Endodermal cell (in vitro differentiated cells): Measurements from ENCODE around the gene LINC01488. TPM values are rescaled to one million over a fixed set of nuclear protein-coding genes. Genes with fewer than 3 reads are reported as not detected.

ENCODE experiments used
- DNase-seq: peaks from one replicate; pipeline ENCODE4 v3.0.0-alpha.2; 2017
- H3K27ac ChIP-seq: 2 replicates; pipeline ENCODE4 v1.5.1; 2013; ENCODE audit warnings: mild to moderate bottlenecking, low read depth, low read length, moderate library complexity
- H3K27me3 ChIP-seq: 2 replicates; pipeline ENCODE4 v1.6.1; 2013; ENCODE audit warnings: mild to moderate bottlenecking, low read length, moderate library complexity; ENCODE audit not compliant: insufficient read depth, control insufficient read depth, poor library complexity, severe bottlenecking
- H3K36me3 ChIP-seq: 2 replicates; pipeline ENCODE4 v1.7.0; 2013; ENCODE audit warnings: mild to moderate bottlenecking, low read length, moderate library complexity; ENCODE audit not compliant: control insufficient read depth, insufficient read depth
- H3K4me1 ChIP-seq: one replicate; pipeline ENCODE4 v1.7.0; 2013; ENCODE audit warnings: low read length; ENCODE audit not compliant: control insufficient read depth, insufficient read depth
- H3K4me3 ChIP-seq: 2 replicates; pipeline ENCODE4 v1.5.1; 2013; ENCODE audit warnings: mild to moderate bottlenecking, low read length, moderate library complexity
- H3K9ac ChIP-seq: 2 replicates; pipeline ENCODE4 v1.6.1; 2013; ENCODE audit warnings: mild to moderate bottlenecking, low read length, moderate library complexity; ENCODE audit not compliant: poor library complexity, severe bottlenecking; ENCODE audit errors: extremely low read depth
- H3K9me3 ChIP-seq: 2 replicates; pipeline ENCODE4 v1.6.1; 2013; ENCODE audit warnings: mild to moderate bottlenecking, low read length, moderate library complexity; ENCODE audit not compliant: control insufficient read depth
- H3K27ac Mint-ChIP-seq: 2 replicates; pipeline ENCODE4 v1.8.0; 2020; ENCODE audit warnings: mixed read lengths
- H3K27me3 Mint-ChIP-seq: 2 replicates; pipeline ENCODE4 v1.8.0; 2021; ENCODE audit warnings: mild to moderate bottlenecking, mixed read lengths; ENCODE audit not compliant: insufficient read depth
- H3K36me3 Mint-ChIP-seq: 2 replicates; pipeline ENCODE4 v1.8.0; 2020; ENCODE audit warnings: low read depth, mixed read lengths
- H3K4me1 Mint-ChIP-seq: 2 replicates; pipeline ENCODE4 v1.8.0; 2020; ENCODE audit warnings: mixed read lengths
- H3K4me3 Mint-ChIP-seq: 2 replicates; pipeline ENCODE4 v1.8.0; 2020; ENCODE audit warnings: mild to moderate bottlenecking, moderate library complexity, mixed read lengths
- H3K9me3 Mint-ChIP-seq: 2 replicates; pipeline ENCODE4 v1.8.0; 2020; ENCODE audit warnings: mild to moderate bottlenecking, mixed read lengths
- WGBS, 2 experiments: methylation state at CpG; one replicate each; pipeline versions ENCODE4 v1.1.5 to v1.1.7; 2013; ENCODE audit warnings: missing lambda C conversion rate in 2 of 2, mixed read lengths in 1 of 2; ENCODE audit not compliant: insufficient coverage in 1 of 2, insufficient read length in 1 of 2; 5-methylcytosine and 5-hydroxymethylcytosine counted together
- total RNA-seq, 2 donors: library from RNA; stranded (reverse); fragmentation: NEBNext Ultra II Directional in 1 of 2; extraction: Animal tissue kit (Norgen Biotek cat#: 25700) in 1 of 2; gene quantifications; 2 replicates in 1 of 2; 3 replicates in 1 of 2; pipeline ENCODE4 v1.2.1, GENCODE V29; 2021
- TF ChIP-seq, protein P1 (sequence below): fragments of 200-600 bp; sonication (generic); conservative IDR thresholded peaks from 2 replicates; pipeline ENCODE4 v1.5.0; 2021; ENCODE audit warnings: antibody characterized with exemption, mild to moderate bottlenecking

LINC01488 gene
- total RNA-seq, 2 donors from 2014 or later: not detected

DNA sequence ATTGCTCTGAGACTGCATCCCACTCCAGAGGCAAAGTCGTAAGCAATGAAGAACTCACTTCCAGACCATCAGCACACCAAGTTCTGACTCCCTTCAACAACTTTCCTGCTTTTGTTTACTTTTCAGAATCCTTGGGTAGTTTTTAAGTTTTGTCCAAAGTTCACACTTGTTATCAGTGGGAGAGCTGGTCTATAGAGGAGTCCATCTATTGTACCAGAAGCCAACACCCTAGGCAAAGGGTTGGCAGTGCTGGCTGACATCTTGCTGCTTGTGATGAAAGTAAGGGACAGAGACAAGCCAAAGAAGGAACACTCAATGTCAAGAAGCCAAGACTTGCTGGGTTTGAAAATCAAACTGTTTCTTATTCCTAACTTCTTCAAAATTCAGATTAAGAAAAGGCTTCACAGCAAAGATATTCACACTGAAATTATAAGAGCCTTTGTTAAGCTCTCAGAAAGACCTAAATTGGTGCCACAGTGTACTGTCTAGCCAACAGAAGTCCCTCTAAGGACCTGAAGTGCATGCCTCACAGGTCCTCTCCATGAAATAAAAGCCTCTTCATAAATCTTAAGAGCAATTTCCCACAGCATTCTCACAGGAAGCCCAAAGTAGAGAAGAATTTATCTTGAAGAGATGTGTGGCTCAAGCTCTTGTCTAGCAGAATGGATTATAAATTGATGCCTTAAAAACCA, 21.5 kb upstream of the LINC01488 start:
- WGBS, 2 experiments: 83 to 100% methylated on average over 1 of the region's 1 CpG
- Mint-ChIP-seq H3K9me3 (peaks cover 16% of the 10 kb centered on the region), H3K4me1 (no peaks in the 10 kb centered on the region), H3K27me3 (peaks cover 11% of the 10 kb centered on the region), H3K27ac (no peak overlapping the region), H3K4me3 (no peak overlapping the region), H3K36me3 (no peaks in the 10 kb centered on the region)
- H3K4me1 ChIP-seq: no peaks in the 10 kb centered on the region
- H3K27me3 ChIP-seq: no peaks in the 10 kb centered on the region
- no peaks in the 10 kb centered on the region for H3K36me3 ChIP-seq
- H3K4me3 ChIP-seq: no peak overlapping the region
- TF ChIP-seq, protein P1, sequence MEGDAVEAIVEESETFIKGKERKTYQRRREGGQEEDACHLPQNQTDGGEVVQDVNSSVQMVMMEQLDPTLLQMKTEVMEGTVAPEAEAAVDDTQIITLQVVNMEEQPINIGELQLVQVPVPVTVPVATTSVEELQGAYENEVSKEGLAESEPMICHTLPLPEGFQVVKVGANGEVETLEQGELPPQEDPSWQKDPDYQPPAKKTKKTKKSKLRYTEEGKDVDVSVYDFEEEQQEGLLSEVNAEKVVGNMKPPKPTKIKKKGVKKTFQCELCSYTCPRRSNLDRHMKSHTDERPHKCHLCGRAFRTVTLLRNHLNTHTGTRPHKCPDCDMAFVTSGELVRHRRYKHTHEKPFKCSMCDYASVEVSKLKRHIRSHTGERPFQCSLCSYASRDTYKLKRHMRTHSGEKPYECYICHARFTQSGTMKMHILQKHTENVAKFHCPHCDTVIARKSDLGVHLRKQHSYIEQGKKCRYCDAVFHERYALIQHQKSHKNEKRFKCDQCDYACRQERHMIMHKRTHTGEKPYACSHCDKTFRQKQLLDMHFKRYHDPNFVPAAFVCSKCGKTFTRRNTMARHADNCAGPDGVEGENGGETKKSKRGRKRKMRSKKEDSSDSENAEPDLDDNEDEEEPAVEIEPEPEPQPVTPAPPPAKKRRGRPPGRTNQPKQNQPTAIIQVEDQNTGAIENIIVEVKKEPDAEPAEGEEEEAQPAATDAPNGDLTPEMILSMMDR: no peak
- H3K9ac ChIP-seq: no peak overlapping the region
- no peaks in the 10 kb centered on the region for H3K9me3 ChIP-seq
- no peak overlapping the region for H3K27ac ChIP-seq
- no peak for DNase-seq

DNA sequence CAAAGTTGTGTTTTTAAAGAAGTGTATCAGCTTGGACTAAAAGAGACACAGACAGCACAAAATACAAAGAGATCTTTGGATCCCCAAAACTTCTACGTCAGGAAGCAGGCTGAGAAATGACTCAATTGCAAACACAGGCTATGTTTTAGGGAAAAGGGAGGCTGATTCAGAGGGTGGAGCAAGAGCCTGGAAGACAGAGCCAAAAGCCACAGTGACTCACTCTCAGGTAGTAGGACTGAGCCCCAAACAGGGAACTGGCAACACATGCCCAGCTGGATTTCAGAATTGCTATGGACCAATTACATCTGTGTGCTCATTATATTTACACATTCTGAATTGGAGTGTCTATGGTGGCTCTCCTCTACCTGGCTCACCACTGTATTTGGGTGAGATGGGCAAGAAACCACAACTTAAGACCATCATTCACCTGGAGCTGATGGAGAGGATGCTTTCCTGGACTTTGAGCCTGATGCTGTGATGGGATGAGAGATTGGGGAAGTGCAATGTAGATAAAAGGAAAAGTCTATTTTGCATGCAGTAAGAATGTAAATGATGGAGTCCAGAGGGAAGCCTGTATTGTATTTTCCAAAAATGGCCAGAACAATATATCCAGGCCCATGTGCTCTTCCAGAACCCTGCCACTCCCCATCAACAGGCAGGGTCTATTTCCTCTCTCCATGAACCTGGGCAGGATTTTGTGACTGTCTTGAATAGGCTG, 20.8 kb upstream of the LINC01488 start:
- Mint-ChIP-seq H3K4me1 (no peaks in the 10 kb centered on the region), H3K9me3 (peaks cover 16% of the 10 kb centered on the region), H3K27ac (no peak overlapping the region), H3K4me3 (no peak overlapping the region), H3K36me3 (no peaks in the 10 kb centered on the region), H3K27me3 (peaks cover 11% of the 10 kb centered on the region)
- Histone ChIP-seq H3K27ac (no peak overlapping the region), H3K4me1 (no peaks in the 10 kb centered on the region), H3K9me3 (no peaks in the 10 kb centered on the region), H3K4me3 (no peak overlapping the region), H3K36me3 (no peaks in the 10 kb centered on the region), H3K9ac (no peak overlapping the region), H3K27me3 (no peaks in the 10 kb centered on the region)
- no peak for DNase-seq
- 84 to 100% methylated on average over 1 of the region's 1 CpG for WGBS, 2 experiments
- TF ChIP-seq, protein P1: no peak

DNA sequence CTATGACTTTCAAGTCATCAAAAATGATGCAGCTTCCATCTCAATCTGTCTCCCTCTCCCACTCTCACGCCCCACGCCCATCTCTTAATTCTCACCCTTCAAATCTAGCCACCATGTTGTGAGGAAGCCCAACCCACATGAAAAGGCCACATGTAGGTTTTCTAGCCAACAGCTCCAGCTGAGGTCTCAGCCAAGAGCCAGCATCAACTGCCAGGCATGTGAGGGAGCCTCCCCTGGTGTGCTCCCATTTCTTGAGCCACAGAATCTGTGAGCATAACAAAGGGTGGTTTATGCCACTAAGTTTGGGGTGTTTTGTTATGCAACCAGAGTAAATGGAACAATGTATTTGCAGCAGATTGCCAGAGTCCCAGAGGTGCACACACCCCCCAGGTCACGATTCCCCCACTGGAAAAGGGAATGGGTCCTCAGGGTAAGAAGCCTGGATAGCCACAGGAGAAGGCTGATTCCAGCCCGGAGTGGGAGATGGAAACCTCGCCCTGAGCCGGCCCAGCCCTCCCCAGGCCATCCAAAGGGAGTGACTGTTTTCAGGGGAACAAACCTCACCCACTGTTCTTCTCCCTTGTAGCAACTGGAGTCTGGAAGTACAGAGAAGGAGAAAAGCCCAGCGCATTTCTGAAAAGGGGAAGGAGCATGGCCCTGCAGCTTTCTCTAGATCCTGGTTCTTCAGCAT, 20.0 kb upstream of the LINC01488 start:
- Histone ChIP-seq H3K9ac (no peak overlapping the region), H3K4me1 (no peaks in the 10 kb centered on the region), H3K27me3 (no peaks in the 10 kb centered on the region), H3K36me3 (no peaks in the 10 kb centered on the region), H3K9me3 (no peaks in the 10 kb centered on the region), H3K4me3 (no peak overlapping the region), H3K27ac (no peak overlapping the region)
- TF ChIP-seq, protein P1: no peak
- Mint-ChIP-seq H3K36me3 (no peaks in the 10 kb centered on the region), H3K27ac (no peak overlapping the region), H3K4me1 (no peaks in the 10 kb centered on the region), H3K27me3 (peaks cover 11% of the 10 kb centered on the region), H3K4me3 (no peak overlapping the region), H3K9me3 (peaks cover 15% of the 10 kb centered on the region)
- WGBS, 2 experiments: 84 to 90% methylated on average over 6 to 7 of the region's 7 CpGs
- DNase-seq: no peak
